DND-41 (cell line): ENCODE data around the gene ENTPD5.

Source experiments
- EZH2 ChIP-seq: IDR thresholded peaks from 3 replicates; pipeline ENCODE4 v1.6.1; 2012; ENCODE audit warnings: borderline replicate concordance, low read depth, mild to moderate bottlenecking, moderate library complexity, low read length, inconsistent platforms; ENCODE audit not compliant: severe bottlenecking
- TF ChIP-seq, protein P1 (sequence below): IDR thresholded peaks from 2 replicates; pipeline ENCODE4 v1.5.1; 2012; ENCODE audit warnings: borderline replicate concordance, low read length, moderate library complexity, mild to moderate bottlenecking; ENCODE audit not compliant: poor library complexity, severe bottlenecking; ENCODE audit errors: extremely low read depth

DNA sequence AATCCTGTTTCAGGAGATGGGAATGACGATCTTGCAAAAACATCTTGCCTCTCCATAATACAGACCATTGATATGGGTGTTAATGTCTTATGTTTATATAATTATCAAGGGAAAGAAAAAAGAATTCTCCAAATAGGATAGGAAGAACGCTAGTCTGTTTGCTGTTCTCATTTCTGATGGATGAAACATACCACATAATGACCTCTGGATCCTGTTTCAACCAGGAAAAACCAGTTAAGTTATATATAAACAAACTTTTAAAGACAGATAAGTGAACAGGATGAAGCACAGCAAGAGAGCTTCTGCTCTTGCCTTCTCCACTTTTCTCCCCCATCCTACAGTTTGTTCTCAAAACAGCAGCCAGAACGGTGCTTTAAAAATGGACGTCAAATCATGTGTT is 41.2 kb downstream of the ENTPD5 start:
- TF ChIP-seq, protein P1, sequence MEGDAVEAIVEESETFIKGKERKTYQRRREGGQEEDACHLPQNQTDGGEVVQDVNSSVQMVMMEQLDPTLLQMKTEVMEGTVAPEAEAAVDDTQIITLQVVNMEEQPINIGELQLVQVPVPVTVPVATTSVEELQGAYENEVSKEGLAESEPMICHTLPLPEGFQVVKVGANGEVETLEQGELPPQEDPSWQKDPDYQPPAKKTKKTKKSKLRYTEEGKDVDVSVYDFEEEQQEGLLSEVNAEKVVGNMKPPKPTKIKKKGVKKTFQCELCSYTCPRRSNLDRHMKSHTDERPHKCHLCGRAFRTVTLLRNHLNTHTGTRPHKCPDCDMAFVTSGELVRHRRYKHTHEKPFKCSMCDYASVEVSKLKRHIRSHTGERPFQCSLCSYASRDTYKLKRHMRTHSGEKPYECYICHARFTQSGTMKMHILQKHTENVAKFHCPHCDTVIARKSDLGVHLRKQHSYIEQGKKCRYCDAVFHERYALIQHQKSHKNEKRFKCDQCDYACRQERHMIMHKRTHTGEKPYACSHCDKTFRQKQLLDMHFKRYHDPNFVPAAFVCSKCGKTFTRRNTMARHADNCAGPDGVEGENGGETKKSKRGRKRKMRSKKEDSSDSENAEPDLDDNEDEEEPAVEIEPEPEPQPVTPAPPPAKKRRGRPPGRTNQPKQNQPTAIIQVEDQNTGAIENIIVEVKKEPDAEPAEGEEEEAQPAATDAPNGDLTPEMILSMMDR, result no peak
- no peak for TF ChIP-seq EZH2
